HFFc6 (cell line): Measurements from ENCODE around the gene MYBPC2. TPM values are rescaled to one million over a fixed set of nuclear protein-coding genes. Genes with fewer than 3 reads are reported as not detected.

ENCODE experiments used
- DNase-seq: peaks from one replicate; pipeline ENCODE4 v3.0.0-alpha.2; 2018
- H3K27ac Mint-ChIP-seq: 2 replicates; pipeline ENCODE4 v1.8.0; 2020; ENCODE audit warnings: mild to moderate bottlenecking, mixed read lengths
- H3K27me3 Mint-ChIP-seq: 2 replicates; pipeline ENCODE4 v1.8.0; 2021; ENCODE audit warnings: mild to moderate bottlenecking, moderate library complexity, mixed read lengths; ENCODE audit not compliant: insufficient read depth
- H3K36me3 Mint-ChIP-seq: 2 replicates; pipeline ENCODE4 v1.8.0; 2021; ENCODE audit warnings: low read depth, mixed read lengths
- H3K4me1 Mint-ChIP-seq: 2 replicates; pipeline ENCODE4 v1.8.0; 2020; ENCODE audit warnings: low read depth, mixed read lengths
- H3K4me3 Mint-ChIP-seq: 2 replicates; pipeline ENCODE4 v1.8.0; 2020; ENCODE audit warnings: mild to moderate bottlenecking, moderate library complexity, mixed read lengths
- H3K9me3 Mint-ChIP-seq: 2 replicates; pipeline ENCODE4 v1.8.0; 2020; ENCODE audit warnings: mild to moderate bottlenecking, mixed read lengths
- CTCF ChIP-seq: fragments of 200-600 bp; sonication (generic); IDR thresholded peaks from 2 replicates; pipeline ENCODE4 v1.5.0; 2021; ENCODE audit warnings: antibody characterized with exemption, mild to moderate bottlenecking
- long read RNA-seq: library from polyadenylated mRNA; unstranded; transcript quantifications from one replicate; pipeline ENCODE4 v2.0.0, GENCODE V29; 2019
- total RNA-seq, 6 experiments: library from RNA; stranded (reverse); fragmentation: NEBNext Ultra II Directional; extraction: Animal tissue kit (Norgen Biotek cat#: 25700); gene quantifications; 2 replicates in 1 of 6; 3 replicates in 5 of 6; pipeline ENCODE4 v1.2.3, GENCODE V29; 2021

MYBPC2 gene
- not detected for total RNA-seq
- long read RNA-seq: 0 reads

DNA sequence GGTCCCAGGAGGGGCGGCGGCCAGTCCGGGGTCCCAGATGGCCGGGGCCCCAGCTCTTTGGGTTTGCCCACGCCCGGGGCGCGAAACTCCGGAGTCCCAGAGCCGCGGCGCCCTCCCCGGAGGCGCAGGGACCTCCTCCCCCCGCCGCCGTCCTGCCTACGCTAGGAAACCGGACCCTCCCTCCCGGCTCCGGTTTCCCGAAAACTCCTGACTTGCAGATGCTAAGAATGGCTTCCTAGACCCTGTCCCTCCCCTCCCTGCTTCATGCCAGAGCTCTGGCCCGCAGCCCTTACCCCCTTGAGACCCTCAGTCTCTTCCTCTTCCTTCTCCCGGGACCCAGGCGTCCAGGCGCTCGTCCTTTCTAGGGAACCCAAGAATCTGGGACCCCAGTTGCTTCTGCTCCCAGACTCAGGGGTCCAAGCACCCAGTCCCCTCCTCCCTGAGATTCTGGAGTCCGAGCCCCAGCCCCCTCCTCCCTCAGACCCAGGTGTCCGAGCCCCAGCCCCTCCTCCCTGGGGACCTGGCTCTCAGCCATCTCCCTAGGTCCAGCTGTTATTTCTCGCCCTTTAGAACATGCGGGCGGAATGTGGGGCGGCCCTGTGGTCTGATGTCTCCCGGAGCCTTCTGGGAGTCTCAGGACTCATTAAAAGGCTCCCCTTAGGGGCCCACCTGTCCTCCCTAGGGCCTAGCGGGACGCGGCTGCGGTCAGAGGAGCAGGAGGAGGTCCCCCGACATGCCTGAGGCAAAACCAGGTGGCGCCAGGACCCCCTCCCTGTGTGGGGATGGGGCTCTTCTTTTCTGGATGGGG, at the start of gene MYBPC2:
MYBPC2 (plus strand) TSS at position 672 of the 808 bp plus-strand sequence; CDS start at position 734, 62 bp downstream.
- H3K9me3 Mint-ChIP-seq: no peaks in the 10 kb centered on the region
- no peak for DNase-seq
- H3K36me3 Mint-ChIP-seq: no peaks in the 10 kb centered on the region
- peaks cover 10% of the 10 kb centered on the region for H3K4me1 Mint-ChIP-seq
- H3K27ac Mint-ChIP-seq: no peak within 1 kb of the TSS; the same call in 1 of the 2 replicates
- peak within 1 kb of the TSS; percentile 82 for H3K4me3 Mint-ChIP-seq
- H3K27me3 Mint-ChIP-seq: peaks cover 42% of the 10 kb centered on the region
- no peak for TF ChIP-seq CTCF

DNA sequence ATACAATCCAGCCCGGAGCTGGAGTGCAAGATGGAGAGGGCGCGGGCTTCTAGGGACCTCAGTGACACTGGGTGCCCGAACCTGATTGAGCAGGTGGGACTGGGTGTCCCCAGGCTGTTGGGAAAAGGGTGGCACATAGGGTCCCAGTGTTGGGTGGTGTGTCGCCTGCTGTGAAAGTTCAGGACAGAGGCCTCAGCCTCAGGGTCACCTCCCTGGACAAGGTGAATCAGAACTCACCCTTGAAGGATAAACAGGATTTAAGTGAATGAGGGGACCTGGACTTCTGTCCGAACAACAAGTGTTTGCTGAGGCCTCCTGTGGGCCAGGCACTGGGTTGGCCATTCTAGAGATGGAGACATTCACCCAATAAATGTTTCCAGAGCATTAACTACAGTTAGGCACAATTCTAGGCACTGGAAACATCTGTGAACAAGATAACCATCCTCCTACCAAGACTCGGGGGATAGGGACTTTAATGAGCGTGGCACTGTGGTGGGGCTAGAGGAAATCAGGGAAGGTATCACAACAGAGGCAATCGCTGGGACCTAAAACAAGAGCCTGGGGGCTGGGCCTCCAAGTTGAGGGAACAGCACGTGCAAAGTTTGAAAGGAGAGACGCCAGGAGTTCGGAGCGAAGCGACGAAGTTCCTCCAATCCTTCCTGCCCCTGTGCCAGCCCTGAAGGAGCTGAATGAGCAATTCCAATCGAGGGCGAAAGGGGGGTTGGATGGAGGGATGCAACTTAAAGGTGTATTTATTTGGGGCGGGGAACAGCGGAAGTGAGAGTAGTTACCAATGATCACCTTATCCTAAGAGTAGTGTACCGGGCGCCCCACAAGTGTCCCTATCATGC, 49.5 kb upstream of the MYBPC2 start:
- H3K27ac Mint-ChIP-seq: peak overlapping the region; percentile 92
- H3K27me3 Mint-ChIP-seq: peaks cover 10% of the 10 kb centered on the region
- peak overlapping the region; percentile 98 for H3K4me3 Mint-ChIP-seq
- no peaks in the 10 kb centered on the region for H3K9me3 Mint-ChIP-seq
- H3K36me3 Mint-ChIP-seq: peaks cover 21% of the 10 kb centered on the region
- DNase-seq: no peak
- peaks cover 32% of the 10 kb centered on the region for H3K4me1 Mint-ChIP-seq
- no peak for TF ChIP-seq CTCF

GRCh38 chr19:50383852-50384684, 48.6 kb upstream of the MYBPC2 start, which contains the start of gene POLD1:
TSS of gene POLD1 (plus strand) at chr19:50384347. CDS start at chr19:50398852, 14,505 bp downstream.
- TF ChIP-seq CTCF: 0 out of 2 replicates have a peak, but pooled peaks have one; percentile 20
- Mint-ChIP-seq H3K4me3 (peak within 1 kb of the TSS; percentile 98), H3K4me1 (peaks cover 32% of the 10 kb centered on the region), H3K27ac (peak within 1 kb of the TSS; percentile 92), H3K36me3 (peaks cover 20% of the 10 kb centered on the region), H3K27me3 (peaks cover 10% of the 10 kb centered on the region), H3K9me3 (no peaks in the 10 kb centered on the region)
- peak; percentile 96 for DNase-seq

GRCh38 chr19:50384685-50385535, 47.8 kb upstream of the MYBPC2 start:
- peak overlapping the region; percentile 92 for H3K27ac Mint-ChIP-seq
- H3K4me3 Mint-ChIP-seq: peak overlapping the region; percentile 98
- peaks cover 32% of the 10 kb centered on the region for H3K4me1 Mint-ChIP-seq
- H3K9me3 Mint-ChIP-seq: no peaks in the 10 kb centered on the region
- DNase-seq: no peak
- H3K27me3 Mint-ChIP-seq: peaks cover 10% of the 10 kb centered on the region
- H3K36me3 Mint-ChIP-seq: peaks cover 11% of the 10 kb centered on the region
- TF ChIP-seq CTCF: no peak
